IMR-90 (cell line): ENCODE measurements around the gene PRDM10. TPM values are rescaled to one million over a fixed set of nuclear protein-coding genes. Genes with fewer than 3 reads are reported as not detected.

ENCODE experiments used
- ATAC-seq: fragments of 200-7000 bp; cut with Tn5 transposase; 2 replicates; pipeline ENCODE4 v1.9.1; 2020; ENCODE audit warnings: low read depth, mild to moderate bottlenecking, moderate library complexity
- BruUV-seq: library from RNA; stranded (reverse); fragments of 400-500 nt; replicated peaks from 2 replicates; lab custom pipeline; 2021; lab: Mats Ljungman, UMichigan
- CTCF ChIA-PET: fragments of 300-600 bp; formaldehyde crosslinking; extraction: SDS; loops from one replicate; lab custom pipeline; 2021; ENCODE audit warnings: antibody characterized with exemption; lab: Yijun Ruan, JAX
- POLR2A ChIA-PET: fragments of 300-600 bp; sonication (Branson Sonifier 250); formaldehyde crosslinking; loops from one replicate; lab custom pipeline; 2022; ENCODE audit warnings: antibody characterized with exemption; ENCODE audit not compliant: unreplicated experiment; lab: Charles Lee
- DNase-seq: peaks from one replicate; pipeline ENCODE4 v3.0.0; 2013
- H2AFZ ChIP-seq: replicated peaks from 2 replicates; pipeline ENCODE3; 2013; ENCODE audit warnings: low read length, mild to moderate bottlenecking; ENCODE audit not compliant: poor library complexity
- H2AK5ac ChIP-seq: 2 replicates; pipeline ENCODE4 v1.6.1; 2013; ENCODE audit warnings: low read depth, low read length, inconsistent platforms
- H2AK9ac ChIP-seq: replicated peaks from 2 replicates; pipeline ENCODE3; 2013; ENCODE audit warnings: mild to moderate bottlenecking, low read depth, low read length, moderate library complexity; ENCODE audit not compliant: poor library complexity
- H2BK120ac ChIP-seq: 2 replicates; pipeline ENCODE4 v1.6.1; 2013; ENCODE audit warnings: low read depth, low read length, inconsistent platforms
- H2BK15ac ChIP-seq: 3 replicates; pipeline ENCODE4 v1.6.1; 2013; ENCODE audit warnings: low read depth, low read length, inconsistent platforms
- H2BK20ac ChIP-seq: 2 replicates; pipeline ENCODE4 v1.6.1; 2013; ENCODE audit warnings: low read depth, mild to moderate bottlenecking, inconsistent platforms, low read length, moderate library complexity
- H2BK5ac ChIP-seq: 2 replicates; pipeline ENCODE4 v1.6.1; 2013; ENCODE audit warnings: mild to moderate bottlenecking, low read depth, low read length, inconsistent platforms; ENCODE audit not compliant: poor library complexity, severe bottlenecking
- H3K14ac ChIP-seq: replicated peaks from 2 replicates; pipeline ENCODE4 v1.6.1; 2013; ENCODE audit warnings: low read depth, low read length, inconsistent platforms
- H3K18ac ChIP-seq: 2 replicates; pipeline ENCODE4 v1.6.1; 2013; ENCODE audit warnings: low read depth, low read length, control low read depth
- H3K23ac ChIP-seq: 2 replicates; pipeline ENCODE4 v1.6.1; 2013; ENCODE audit warnings: low read depth, low read length, inconsistent platforms
- H3K27ac ChIP-seq: 2 replicates; pipeline ENCODE4 v1.5.1; 2013; ENCODE audit warnings: mild to moderate bottlenecking, control low read depth, low read length; ENCODE audit not compliant: insufficient read depth
- H3K27me3 ChIP-seq: 2 replicates; pipeline ENCODE4 v1.6.1; 2013; ENCODE audit warnings: low read length; ENCODE audit not compliant: control insufficient read depth, insufficient read depth
- H3K36me3 ChIP-seq: 2 replicates; pipeline ENCODE4 v1.6.1; 2013; ENCODE audit warnings: low read length, mixed read lengths; ENCODE audit not compliant: control insufficient read depth, insufficient read depth
- H3K4ac ChIP-seq: 2 replicates; pipeline ENCODE4 v1.6.1; 2013; ENCODE audit warnings: low read depth, low read length, inconsistent platforms
- H3K4me1 ChIP-seq: 2 replicates; pipeline ENCODE4 v1.6.1; 2013; ENCODE audit warnings: low read length, mixed read lengths; ENCODE audit not compliant: control insufficient read depth, insufficient read depth
- H3K4me2 ChIP-seq: 2 replicates; pipeline ENCODE4 v1.6.1; 2013; ENCODE audit warnings: low read depth, mild to moderate bottlenecking, control low read depth, low read length, moderate library complexity
- H3K4me3 ChIP-seq: 2 replicates; pipeline ENCODE4 v1.5.1; 2013; ENCODE audit warnings: low read depth, mild to moderate bottlenecking, control low read depth, low read length, moderate library complexity; ENCODE audit not compliant: insufficient read depth
- H3K56ac ChIP-seq: 2 replicates; pipeline ENCODE4 v1.6.1; 2013; ENCODE audit warnings: low read length, inconsistent platforms; ENCODE audit not compliant: insufficient read depth; ENCODE audit errors: extremely low read depth
- H3K79me1 ChIP-seq, 2 experiments: 2 replicates each; pipeline ENCODE4 v1.6.1; 2013; ENCODE audit warnings: low read length in 2 of 2, inconsistent platforms in 1 of 2, low read depth in 1 of 2
- H3K9ac ChIP-seq: 2 replicates; pipeline ENCODE4 v1.6.1; 2013; ENCODE audit warnings: low read depth, low read length, control low read depth
- H3K9me1 ChIP-seq: 2 replicates; pipeline ENCODE4 v1.6.1; 2013; ENCODE audit warnings: low read length, inconsistent platforms; ENCODE audit not compliant: insufficient read depth
- H3K9me3 ChIP-seq: 2 replicates; pipeline ENCODE4 v1.6.1; 2013; ENCODE audit warnings: low read length; ENCODE audit not compliant: control insufficient read depth, insufficient read depth
- H4K20me1 ChIP-seq: 2 replicates; pipeline ENCODE4 v1.6.1; 2013; ENCODE audit warnings: low read length, inconsistent platforms; ENCODE audit not compliant: insufficient read depth
- H4K5ac ChIP-seq: 2 replicates; pipeline ENCODE4 v1.6.1; 2013; ENCODE audit warnings: mild to moderate bottlenecking, low read depth, low read length, control low read depth
- H4K8ac ChIP-seq, 2 experiments: 2 replicates each; pipeline ENCODE4 v1.6.1; 2013; ENCODE audit warnings: low read depth in 2 of 2, low read length in 2 of 2, control low read depth in 1 of 2, inconsistent platforms in 1 of 2
- H4K91ac ChIP-seq: 2 replicates; pipeline ENCODE4 v1.6.1; 2013; ENCODE audit warnings: low read depth, low read length, inconsistent platforms; ENCODE audit not compliant: insufficient read depth
- BHLHE40 ChIP-seq: fragments of 150-350 bp; IDR thresholded peaks from 2 replicates; pipeline ENCODE4 v1.6.1; 2016; ENCODE audit warnings: mild to moderate bottlenecking, low read depth, low read length
- CEBPB ChIP-seq: IDR thresholded peaks from 2 replicates; pipeline ENCODE4 v1.6.1; 2012; ENCODE audit warnings: low read depth, low read length, improper control_type of control experiment
- FOS ChIP-seq: fragments of 150-350 bp; IDR thresholded peaks from 2 replicates; pipeline ENCODE4 v1.6.1; 2016; ENCODE audit warnings: low read depth, low read length
- MAFK ChIP-seq: IDR thresholded peaks from 2 replicates; pipeline ENCODE4 v1.6.1; 2012; ENCODE audit warnings: low read depth, low read length, improper control_type of control experiment
- POLR2A ChIP-seq: IDR thresholded peaks from 2 replicates; pipeline ENCODE4 v1.6.1; 2012; ENCODE audit warnings: mild to moderate bottlenecking, low read depth, low read length
- RFX5 ChIP-seq: IDR thresholded peaks from 2 replicates; pipeline ENCODE4 v1.8.0; 2012; ENCODE audit warnings: low read depth, mild to moderate bottlenecking, low read length, moderate library complexity
- WGBS, 2 experiments: methylation state at CpG; one replicate each; pipeline versions ENCODE4 v1.1.5 to v1.1.7; 2013; ENCODE audit warnings: missing lambda C conversion rate in 2 of 2; ENCODE audit not compliant: insufficient read length in 1 of 2; ENCODE audit errors: extremely low coverage in 2 of 2; 5-methylcytosine and 5-hydroxymethylcytosine counted together
- dilution Hi-C: fragments of 300-500 bp; cut with HindIII; formaldehyde crosslinking; loops from one replicate; pipeline ENCODE4 v1.14.3; 2018; ENCODE audit warnings: low sequenced_read_pairs; ENCODE audit not compliant: unreplicated experiment
- in situ Hi-C: fragments of 300-500 bp; cut with MboI; formaldehyde crosslinking; loops from 3 replicates; pipeline ENCODE4 v1.14.3; 2019; ENCODE audit warnings: low sequenced_read_pairs, inconsistent platforms, mixed read lengths
- intact Hi-C: fragments of 100-400 bp; cut with micrococcal nuclease; formaldehyde crosslinking; loops from 2 replicates; pipeline ENCODE4 v1.10.0; 2022
- polyA plus RNA-seq, 3 experiments: library from polyadenylated mRNA; depleted of rRNA; stranded (reverse); fragments of >200 nt; gene quantifications; 2 replicates each; pipeline ENCODE4 v1.2.3, GENCODE V29; 2012; ENCODE audit warnings: low replicate concordance in 1 of 3
- total RNA-seq: library from RNA; depleted of rRNA; stranded (reverse); fragments of >200 nt; gene quantifications from 2 replicates; pipeline ENCODE4 v1.2.3, GENCODE V29; 2012
- TF ChIP-seq, protein P1 (sequence below): fragments of 150-350 bp; IDR thresholded peaks from 2 replicates; pipeline ENCODE4 v1.6.1; 2017; ENCODE audit warnings: mild to moderate bottlenecking, antibody characterized with exemption, low read length, low read depth
- TF ChIP-seq, protein P2 (sequence below): fragments of 150-350 bp; IDR thresholded peaks from 2 replicates; pipeline ENCODE4 v1.6.1; 2016; ENCODE audit warnings: low read depth, mild to moderate bottlenecking, low read length, moderate library complexity, borderline replicate concordance
- TF ChIP-seq, protein P3 (sequence below): conservative IDR thresholded peaks from 2 replicates; pipeline ENCODE4 v1.5.1; 2012; ENCODE audit warnings: mild to moderate bottlenecking, low read depth, low read length, improper control_type of control experiment

PRDM10 gene
- total and polyA plus RNA-seq, 2 of the 4 experiments (the other 2 are of a cell fraction) = 3.1 to 6.5 TPM

DNA sequence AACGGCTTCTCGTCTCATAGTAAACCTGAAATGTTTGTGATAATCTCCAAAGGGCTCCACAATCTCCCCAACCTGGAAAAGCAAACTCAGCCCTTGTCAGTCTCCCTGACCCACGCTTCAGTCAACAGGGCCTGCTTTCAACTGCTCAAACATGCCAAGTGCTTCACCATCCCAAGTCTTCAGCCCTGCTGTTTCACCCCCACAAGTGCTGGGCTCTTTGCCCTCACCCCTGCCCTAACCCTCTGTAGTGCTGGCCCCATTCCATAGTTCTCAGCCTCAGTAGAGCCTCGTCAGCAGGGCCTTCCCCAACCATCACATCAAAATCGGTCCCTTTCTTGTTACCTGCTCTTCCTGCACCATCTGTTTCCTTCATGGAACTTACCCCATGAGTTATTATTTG is 63.9 kb downstream of the PRDM10 start:
- H3K27ac ChIP-seq = no peak overlapping the region
- no peaks in the 10 kb centered on the region for H4K20me1 ChIP-seq
- intact Hi-C loops (no loop called here), in situ Hi-C loops (no loop called here), dilution Hi-C loops (loop anchor here (25.0 kb wide), 1 partner anchor 199 kb away; no protein-coding TSS in a partner anchor)
- no TSS peak for BruUV-seq
- H2BK20ac ChIP-seq = no peak overlapping the region
- no peak overlapping the region for H3K23ac ChIP-seq
- H2BK120ac ChIP-seq = no peak overlapping the region
- POLR2A ChIA-PET = no interaction called here
- no peak overlapping the region for H2BK15ac ChIP-seq
- H3K36me3 ChIP-seq = peaks cover 5% of the 10 kb centered on the region; the same call in 1 of the 2 replicates
- 100% methylated on average over 2 of the region's 5 CpGs; no CpG with 5 or more reads in 1 of the 2 experiments for WGBS, 2 experiments
- no peaks in the 10 kb centered on the region for H3K4me1 ChIP-seq
- H3K27me3 ChIP-seq = no peaks in the 10 kb centered on the region
- no peak overlapping the region for H2AFZ ChIP-seq
- H3K4ac ChIP-seq = no peak overlapping the region
- H3K79me1 ChIP-seq = no peaks in the 10 kb centered on the region
- ATAC-seq (no peak), DNase-seq (no peak)
- H2AK9ac ChIP-seq = no peak overlapping the region
- CTCF ChIA-PET = interaction anchor here (2.1 kb wide), 1 partner anchor 193 kb away, joined by 7 read pairs; no protein-coding TSS in a partner anchor
- no peak overlapping the region for H4K5ac ChIP-seq
- no peaks in the 10 kb centered on the region for H3K9me3 ChIP-seq
- H4K91ac ChIP-seq = no peak overlapping the region
- no peak overlapping the region for H2BK5ac ChIP-seq
- no peak overlapping the region for H3K18ac ChIP-seq
- TF ChIP-seq POLR2A (no peak), BHLHE40 (no peak), CEBPB (no peak), RFX5 (no peak), MAFK (no peak), FOS (no peak)
- TF ChIP-seq, protein P1, sequence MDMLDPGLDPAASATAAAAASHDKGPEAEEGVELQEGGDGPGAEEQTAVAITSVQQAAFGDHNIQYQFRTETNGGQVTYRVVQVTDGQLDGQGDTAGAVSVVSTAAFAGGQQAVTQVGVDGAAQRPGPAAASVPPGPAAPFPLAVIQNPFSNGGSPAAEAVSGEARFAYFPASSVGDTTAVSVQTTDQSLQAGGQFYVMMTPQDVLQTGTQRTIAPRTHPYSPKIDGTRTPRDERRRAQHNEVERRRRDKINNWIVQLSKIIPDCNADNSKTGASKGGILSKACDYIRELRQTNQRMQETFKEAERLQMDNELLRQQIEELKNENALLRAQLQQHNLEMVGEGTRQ = no peak
- TF ChIP-seq, protein P2, sequence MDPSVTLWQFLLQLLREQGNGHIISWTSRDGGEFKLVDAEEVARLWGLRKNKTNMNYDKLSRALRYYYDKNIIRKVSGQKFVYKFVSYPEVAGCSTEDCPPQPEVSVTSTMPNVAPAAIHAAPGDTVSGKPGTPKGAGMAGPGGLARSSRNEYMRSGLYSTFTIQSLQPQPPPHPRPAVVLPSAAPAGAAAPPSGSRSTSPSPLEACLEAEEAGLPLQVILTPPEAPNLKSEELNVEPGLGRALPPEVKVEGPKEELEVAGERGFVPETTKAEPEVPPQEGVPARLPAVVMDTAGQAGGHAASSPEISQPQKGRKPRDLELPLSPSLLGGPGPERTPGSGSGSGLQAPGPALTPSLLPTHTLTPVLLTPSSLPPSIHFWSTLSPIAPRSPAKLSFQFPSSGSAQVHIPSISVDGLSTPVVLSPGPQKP = no peak
- TF ChIP-seq, protein P3, sequence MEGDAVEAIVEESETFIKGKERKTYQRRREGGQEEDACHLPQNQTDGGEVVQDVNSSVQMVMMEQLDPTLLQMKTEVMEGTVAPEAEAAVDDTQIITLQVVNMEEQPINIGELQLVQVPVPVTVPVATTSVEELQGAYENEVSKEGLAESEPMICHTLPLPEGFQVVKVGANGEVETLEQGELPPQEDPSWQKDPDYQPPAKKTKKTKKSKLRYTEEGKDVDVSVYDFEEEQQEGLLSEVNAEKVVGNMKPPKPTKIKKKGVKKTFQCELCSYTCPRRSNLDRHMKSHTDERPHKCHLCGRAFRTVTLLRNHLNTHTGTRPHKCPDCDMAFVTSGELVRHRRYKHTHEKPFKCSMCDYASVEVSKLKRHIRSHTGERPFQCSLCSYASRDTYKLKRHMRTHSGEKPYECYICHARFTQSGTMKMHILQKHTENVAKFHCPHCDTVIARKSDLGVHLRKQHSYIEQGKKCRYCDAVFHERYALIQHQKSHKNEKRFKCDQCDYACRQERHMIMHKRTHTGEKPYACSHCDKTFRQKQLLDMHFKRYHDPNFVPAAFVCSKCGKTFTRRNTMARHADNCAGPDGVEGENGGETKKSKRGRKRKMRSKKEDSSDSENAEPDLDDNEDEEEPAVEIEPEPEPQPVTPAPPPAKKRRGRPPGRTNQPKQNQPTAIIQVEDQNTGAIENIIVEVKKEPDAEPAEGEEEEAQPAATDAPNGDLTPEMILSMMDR = no peak
- no peak overlapping the region for H3K4me2 ChIP-seq
- H3K56ac ChIP-seq = no peak overlapping the region
- H3K9me1 ChIP-seq = 0 out of 2 replicates have a peak, but pooled peaks cover 3% of the 10 kb centered on the region
- no peak overlapping the region for H4K8ac ChIP-seq
- no peak overlapping the region for H3K14ac ChIP-seq
- no peak overlapping the region for H2AK5ac ChIP-seq
- H3K9ac ChIP-seq = no peak overlapping the region
- no peak overlapping the region for H3K4me3 ChIP-seq
